Kasumi-1 (cell line): ENCODE data around the gene HSH2D.
"Not testable (repeated sequence)": the region's sequence is repeated elsewhere in the genome, so short reads cannot be mapped to it uniquely, and the experiment has no call there.

Source experiments
- DNase-seq, 2 experiments: peaks; one replicate each; lab custom pipeline; 2025; lab: John Stamatoyannopoulos, UW

HSH2D gene

GRCh38 chr19:16155128-16155527 lies 11.6 kb downstream of the HSH2D start:
- DNase-seq: no peak

- no peak for DNase-seq
These were observed 13.4 kb downstream of the HSH2D start for GRCh38 chr19:16156904-16157303.

GRCh38 chr19:16157601-16158000 lies 14.1 kb downstream of the HSH2D start:
- no peak for DNase-seq

GRCh38 chr19:16159655-16160054 lies 16.2 kb downstream of the HSH2D start:
- DNase-seq: no peak

- no peak for DNase-seq
These were observed 17.0 kb downstream of the HSH2D start for GRCh38 chr19:16160445-16160942.

- DNase-seq: no peak
These were observed 17.6 kb downstream of the HSH2D start for GRCh38 chr19:16160943-16161560.

- no peak for DNase-seq
These were observed 18.4 kb downstream of the HSH2D start for GRCh38 chr19:16161840-16162239.

- no peak for DNase-seq
These were observed 20.9 kb downstream of the HSH2D start for GRCh38 chr19:16164222-16164890.

GRCh38 chr19:16166417-16166816 lies 22.9 kb downstream of the HSH2D start:
- no peak for DNase-seq

- DNase-seq: no peak
These were observed 23.6 kb downstream of the HSH2D start for GRCh38 chr19:16167055-16167454.

- DNase-seq: peak; percentile 91 to 94
These were observed 25.1 kb downstream of the HSH2D start for GRCh38 chr19:16168465-16169081.

GRCh38 chr19:16170134-16170533 lies 26.6 kb downstream of the HSH2D start:
- no peak for DNase-seq

- DNase-seq: no peak
These were observed 32.5 kb downstream of the HSH2D start for GRCh38 chr19:16175954-16176353.

- DNase-seq: not testable (repeated sequence)
These were observed 35.4 kb downstream of the HSH2D start for GRCh38 chr19:16178866-16179265.

GRCh38 chr19:16180611-16181010 lies 37.1 kb downstream of the HSH2D start:
- DNase-seq: no peak

GRCh38 chr19:16184665-16185122 lies 41.2 kb downstream of the HSH2D start:
- no peak for DNase-seq

GRCh38 chr19:16185123-16185767 lies 41.8 kb downstream of the HSH2D start, which contains the start of gene FAM32A:
TSS of gene FAM32A (plus strand) at chr19:16185410. CDS start at chr19:16185443, 33 bp downstream.
- peak; percentile 98 to 99 for DNase-seq

GRCh38 chr19:16185768-16186123 lies 42.3 kb downstream of the HSH2D start:
- peak; percentile 37 to 49 for DNase-seq

GRCh38 chr19:16188521-16188920 lies 45.0 kb downstream of the HSH2D start:
- no peak for DNase-seq

GRCh38 chr19:16190198-16190597 lies 46.7 kb downstream of the HSH2D start:
- no peak for DNase-seq

- no peak for DNase-seq
These were observed 47.3 kb downstream of the HSH2D start for GRCh38 chr19:16190736-16191135.

- no peak for DNase-seq
These were observed 47.9 kb downstream of the HSH2D start for GRCh38 chr19:16191216-16191908.
